HCT116 (cell line): ENCODE data around the gene SPSB3. TPM values are rescaled to one million over a fixed set of nuclear protein-coding genes. Genes with fewer than 3 reads are reported as not detected.

Experiments
- ATAC-seq: fragments of 200-7000 bp; cut with Tn5 transposase; 2 replicates; pipeline ENCODE4 v1.9.1; 2020; ENCODE audit warnings: mild to moderate bottlenecking, moderate library complexity
- BruUV-seq: library from RNA; stranded (reverse); fragments of 400-500 nt; replicated peaks from 2 replicates; lab custom pipeline; 2021; lab: Mats Ljungman, UMichigan
- CTCF ChIA-PET: fragments of 300-600 bp; sonication (Branson Sonifier 250); formaldehyde crosslinking; loops from one replicate; lab custom pipeline; 2021; ENCODE audit warnings: antibody characterized with exemption; lab: Charles Lee
- POLR2A ChIA-PET: fragments of 300-600, 350-600 bp; sonication (Branson Sonifier 250); formaldehyde crosslinking; loops from one replicate; lab custom pipeline; 2021; ENCODE audit warnings: antibody characterized with exemption; lab: Charles Lee
- RAD21 ChIA-PET, 2 experiments: fragments of 300-600 bp; sonication (Branson Sonifier 250); formaldehyde crosslinking; loops; one replicate each; lab custom pipeline; 2023; ENCODE audit warnings: low total read pairs in 2 of 2; ENCODE audit not compliant: uncharacterized antibody in 2 of 2, unreplicated experiment in 2 of 2, low non-redundant PET in 1 of 2; lab: Charles Lee
- DNase-seq: peaks from one replicate; pipeline ENCODE4 v3.0.0-alpha.2; 2010; ENCODE audit warnings: low read depth, low spot score
- H2AFZ ChIP-seq: fragments of 200-600 bp; shearing (Covaris generic), sonication (generic); 2 replicates; pipeline ENCODE4 v1.6.1; 2017; ENCODE audit warnings: low read depth, mixed run types, mixed read lengths, antibody characterized with exemption, low read length; ENCODE audit not compliant: poor library complexity, severe bottlenecking
- H3K27ac ChIP-seq: 2 replicates; pipeline ENCODE4 v1.5.1; 2012; ENCODE audit warnings: low read depth, low read length
- H3K27me3 ChIP-seq: fragments of 200-600 bp; sonication (generic); 2 replicates; pipeline ENCODE4 v1.6.1; 2016; ENCODE audit warnings: mixed run types, low read length, mixed read lengths; ENCODE audit not compliant: insufficient read depth
- H3K36me3 ChIP-seq, 2 experiments: fragments of 200-500 bp in 1 of 2; fragments of 200-600 bp in 1 of 2; sonication (Bioruptor generic) in 1 of 2; sonication (generic) in 1 of 2; 2 replicates each; pipeline versions ENCODE4 v1.5.1 to v1.6.1; 2014 to 2016; ENCODE audit warnings: low read length in 2 of 2, inconsistent platforms in 1 of 2, mixed read lengths in 1 of 2, mixed run types in 1 of 2; ENCODE audit not compliant: insufficient read depth in 2 of 2, control insufficient read depth in 1 of 2
- H3K4me1 ChIP-seq, 2 experiments: fragments of 200-600 bp in 1 of 2; sonication (generic) in 1 of 2; 2 replicates each; pipeline versions ENCODE4 v1.5.1 to v1.6.1; 2012 to 2017; ENCODE audit warnings: low read length in 2 of 2, inconsistent platforms in 1 of 2, mild to moderate bottlenecking in 1 of 2, mixed read lengths in 1 of 2, mixed run types in 1 of 2, moderate library complexity in 1 of 2; ENCODE audit not compliant: insufficient read depth in 2 of 2, control insufficient read depth in 1 of 2
- H3K4me2 ChIP-seq: fragments of 200-600 bp; sonication (generic); 2 replicates; pipeline ENCODE4 v1.6.1; 2017; ENCODE audit warnings: mixed run types, low read length, mixed read lengths
- H3K4me3 ChIP-seq, 2 experiments: fragments of 200-600 bp in 1 of 2; sonication (generic) in 1 of 2; replicated peaks in 1 of 2; 2 replicates each; pipeline ENCODE4 v1.5.1; 2011 to 2016; ENCODE audit warnings: low read length in 2 of 2, control low read depth in 1 of 2, low read depth in 1 of 2, mild to moderate bottlenecking in 1 of 2, mixed read lengths in 1 of 2, mixed run types in 1 of 2
- H3K79me2 ChIP-seq: fragments of 200-600 bp; sonication (generic); 2 replicates; pipeline ENCODE4 v1.6.1; 2017; ENCODE audit warnings: mild to moderate bottlenecking, mixed run types, low read length, moderate library complexity, mixed read lengths; ENCODE audit not compliant: insufficient read depth
- H3K9ac ChIP-seq: fragments of 200-600 bp; sonication (generic); 2 replicates; pipeline ENCODE4 v1.6.1; 2016; ENCODE audit warnings: low read length, mixed read lengths
- H3K9me2 ChIP-seq: fragments of 200-600 bp; sonication (generic), shearing (Covaris generic); 2 replicates; pipeline ENCODE4 v1.6.1; 2017; ENCODE audit warnings: mixed run types, mild to moderate bottlenecking, moderate library complexity; ENCODE audit not compliant: insufficient read depth
- H3K9me3 ChIP-seq, 2 experiments: fragments of 200-500 bp in 1 of 2; fragments of 200-600 bp in 1 of 2; sonication (Bioruptor generic) in 1 of 2; sonication (generic) in 1 of 2; 2 replicates each; pipeline ENCODE4 v1.6.1; 2014 to 2017; ENCODE audit warnings: low read length in 2 of 2, mixed read lengths in 2 of 2, inconsistent platforms in 1 of 2, low read depth in 1 of 2, mild to moderate bottlenecking in 1 of 2, mixed run types in 1 of 2, moderate library complexity in 1 of 2; ENCODE audit not compliant: control insufficient read depth in 1 of 2, insufficient read depth in 1 of 2
- H4K20me1 ChIP-seq: fragments of 200-600 bp; sonication (generic), shearing (Covaris generic); 2 replicates; pipeline ENCODE4 v1.6.1; 2017; ENCODE audit warnings: mixed run types, mild to moderate bottlenecking, moderate library complexity; ENCODE audit not compliant: insufficient read depth
- ATF3 ChIP-seq: IDR thresholded peaks from 2 replicates; pipeline ENCODE4 v1.6.1; 2012
- CBX3 ChIP-seq: IDR thresholded peaks from 2 replicates; pipeline ENCODE4 v1.6.1; 2012; ENCODE audit warnings: low read depth
- CEBPB ChIP-seq: IDR thresholded peaks from 2 replicates; pipeline ENCODE4 v1.6.1; 2012; ENCODE audit warnings: low read depth
- CTCF ChIP-seq, 3 experiments: fragments of 200-600 bp in 1 of 3; sonication (generic) in 1 of 3; IDR thresholded peaks in 2 of 3; conservative IDR thresholded peaks in 1 of 3; 2 replicates each; pipeline ENCODE4 v1.5.1; 2012 to 2017; ENCODE audit warnings: low read depth in 2 of 3, low read length in 2 of 3, antibody characterized with exemption in 1 of 3, borderline replicate concordance in 1 of 3, control low read depth in 1 of 3, mild to moderate bottlenecking in 1 of 3, mixed read lengths in 1 of 3, mixed run types in 1 of 3, moderate library complexity in 1 of 3; ENCODE audit not compliant: insufficient read depth in 1 of 3
- EGR1 ChIP-seq: IDR thresholded peaks from 2 replicates; pipeline ENCODE4 v1.6.1; 2012; ENCODE audit warnings: low read depth
- ELF1 ChIP-seq: IDR thresholded peaks from 2 replicates; pipeline ENCODE4 v1.6.1; 2012; ENCODE audit warnings: low read depth, borderline replicate concordance
- EZH2phosphoT487 ChIP-seq: fragments of 200-600 bp; IDR thresholded peaks from 2 replicates; pipeline ENCODE4 v1.6.1; 2018; ENCODE audit warnings: antibody characterized with exemption, borderline replicate concordance
- JUND ChIP-seq: IDR thresholded peaks from 2 replicates; pipeline ENCODE4 v1.6.1; 2012
- MAX ChIP-seq: IDR thresholded peaks from 2 replicates; pipeline ENCODE4 v1.6.1; 2012
- POLR2A ChIP-seq: IDR thresholded peaks from 2 replicates; pipeline ENCODE4 v1.7.0; 2011; ENCODE audit warnings: borderline replicate concordance; ENCODE audit not compliant: insufficient read depth, insufficient read length; ENCODE audit errors: extremely low read depth
- POLR2AphosphoS5 ChIP-seq: IDR thresholded peaks from 2 replicates; pipeline ENCODE4 v1.6.1; 2011; ENCODE audit warnings: mild to moderate bottlenecking, low read depth, low read length, moderate library complexity
- SIN3A ChIP-seq: IDR thresholded peaks from 2 replicates; pipeline ENCODE4 v1.6.1; 2012; ENCODE audit warnings: low read depth
- SP1 ChIP-seq: IDR thresholded peaks from 2 replicates; pipeline ENCODE4 v1.6.1; 2012; ENCODE audit warnings: low read depth
- SRF ChIP-seq: IDR thresholded peaks from 2 replicates; pipeline ENCODE4 v1.6.1; 2012; ENCODE audit warnings: low read depth
- TCF7L2 ChIP-seq: IDR thresholded peaks from 2 replicates; pipeline ENCODE4 v1.7.0; 2011; ENCODE audit warnings: borderline replicate concordance, inconsistent platforms; ENCODE audit not compliant: insufficient read depth, insufficient read length; ENCODE audit errors: extremely low read depth
- YY1 ChIP-seq: IDR thresholded peaks from 2 replicates; pipeline ENCODE4 v1.6.1; 2011; ENCODE audit warnings: low read length, low read depth, moderate library complexity, mild to moderate bottlenecking; ENCODE audit not compliant: insufficient replicate concordance; ENCODE audit errors: extremely low read depth
- ZNF274 ChIP-seq: fragments of 200-500 bp; sonication (Bioruptor generic); IDR thresholded peaks from 2 replicates; pipeline ENCODE4 v1.6.1; 2014; ENCODE audit warnings: mild to moderate bottlenecking, low read depth, low read length, inconsistent platforms
- intact Hi-C: fragments of 100-400 bp; cut with micrococcal nuclease; formaldehyde crosslinking; loops from 2 replicates; pipeline ENCODE4 v1.10.0; 2022
- total RNA-seq: library from RNA; stranded (reverse); gene quantifications from one replicate; pipeline ENCODE4 v1.2.1, GENCODE V29; 2021; ENCODE audit not compliant: unreplicated experiment

Gene SPSB3
- total RNA-seq, 1 experiment from 2014 or later, result 31.6 TPM

- ChIA-PET POLR2A (interaction anchor here (3.5 kb wide), 1 partner anchor 11 kb away, joined by 23 read pairs; the partner anchor contains the start of genes NUBP2 and SPSB3), CTCF (interaction anchor here (1.9 kb wide), 1 partner anchor 11 kb away, joined by 13 read pairs; the partner anchor contains the start of genes NUBP2 and SPSB3)
These were observed 10.5 kb downstream of the SPSB3 start for GRCh38 chr16:1771864-1772361.

GRCh38 chr16:1771188-1771863, 11.0 kb downstream of the SPSB3 start, which contains the start of gene NME3:
NME3 (minus strand) TSS chr16:1771543; CDS start chr16:1771534, 9 bp downstream.
- H3K27ac ChIP-seq, result peak within 1 kb of the TSS; percentile 95
- BruUV-seq, result no TSS peak
- peak; percentile 43 for ATAC-seq
- peak within 1 kb of the TSS; percentile 93 for H3K9ac ChIP-seq
- no peak for DNase-seq
- peak within 1 kb of the TSS; percentile 100 for H3K4me2 ChIP-seq
- H2AFZ ChIP-seq, result no peak within 1 kb of the TSS
- H3K27me3 ChIP-seq, result no peaks in the 10 kb centered on the region
- peaks cover 14 to 29% of the 10 kb centered on the region in 2 experiments for H3K4me1 ChIP-seq
- H4K20me1 ChIP-seq, result peaks cover 5% of the 10 kb centered on the region; the same call in 1 of the 2 replicates
- intact Hi-C loops, result no loop called here
- ChIA-PET RAD21 (no interaction called here), CTCF (interaction anchor here (1.4 to 1.9 kb wide), 2 partner anchors 11 to 66 kb away, joined by 4 to 13 read pairs; partner anchors contain the start of genes MAPK8IP3, NUBP2 and SPSB3), POLR2A (interaction anchor here (1.0 to 3.5 kb wide), 2 partner anchors 11 to 48 kb away, joined by 3 to 23 read pairs; partner anchors contain the start of genes NUBP2 and SPSB3)
- no peaks in the 10 kb centered on the region for H3K9me2 ChIP-seq
- peaks cover 0 to 8% of the 10 kb centered on the region in 2 experiments; a peak in 2 of 4 replicates for H3K36me3 ChIP-seq
- no peaks in the 10 kb centered on the region for H3K9me3 ChIP-seq
- H3K79me2 ChIP-seq, result peaks cover 52% of the 10 kb centered on the region
- peak within 1 kb of the TSS; percentile 88 to 97 for H3K4me3 ChIP-seq
- no peak for TF ChIP-seq CTCF (IDR thresholded peaks at IDR 0.05 in 2 of 3, conservative IDR thresholded peaks at IDR 0.05 in 1 of 3; ENCODE audit: borderline replicate concordance in 1 of 3, insufficient read depth in 1 of 3, low read depth in 2 of 3, low read length in 2 of 3)
- TF ChIP-seq SRF, result no peak
- TF ChIP-seq TCF7L2, result no peak
- TF ChIP-seq ZNF274, result no peak
- no peak for TF ChIP-seq EGR1
- TF ChIP-seq JUND, result no peak
- no peak for TF ChIP-seq SP1
- peak; percentile 48 for TF ChIP-seq POLR2A
- no peak for TF ChIP-seq MAX
- TF ChIP-seq EZH2phosphoT487, result no peak
- TF ChIP-seq CEBPB, result no peak
- TF ChIP-seq ATF3, result no peak
- TF ChIP-seq ELF1, result no peak
- no peak for TF ChIP-seq CBX3
- TF ChIP-seq SIN3A, result no peak
- peak; percentile 66 for TF ChIP-seq POLR2AphosphoS5

More at GRCh38 chr16:1771864-1772361, 10.5 kb downstream of the SPSB3 start:
- peak overlapping the region; percentile 93 for H3K9ac ChIP-seq
- peak overlapping the region; percentile 88 to 97 for H3K4me3 ChIP-seq
- no peaks in the 10 kb centered on the region for H3K9me2 ChIP-seq
- TSS peak; percentile 89 for BruUV-seq
- ATAC-seq (no peak), DNase-seq (no peak)
- intact Hi-C loops, result no loop called here
- peaks cover 14 to 29% of the 10 kb centered on the region in 2 experiments for H3K4me1 ChIP-seq
- RAD21 ChIA-PET, result no interaction called here
- H3K4me2 ChIP-seq, result peak overlapping the region; percentile 100
- H3K9me3 ChIP-seq, result no peaks in the 10 kb centered on the region
- no peak for TF ChIP-seq YY1
- 0 out of 2 replicates have a peak, but pooled peaks have one; percentile 12 for TF ChIP-seq POLR2AphosphoS5
- peaks cover 5% of the 10 kb centered on the region; the same call in 1 of the 2 replicates for H4K20me1 ChIP-seq
- peak overlapping the region; percentile 95 for H3K27ac ChIP-seq
- peaks cover 0 to 8% of the 10 kb centered on the region in 2 experiments; a peak in 2 of 4 replicates for H3K36me3 ChIP-seq
- H3K79me2 ChIP-seq, result peaks cover 52% of the 10 kb centered on the region
- no peak overlapping the region for H2AFZ ChIP-seq
- no peaks in the 10 kb centered on the region for H3K27me3 ChIP-seq
